ENCODE results near the gene DIP2A.
"Not testable (repeated sequence)": the region's sequence is repeated elsewhere in the genome, so short reads cannot be mapped to it uniquely, and the experiment has no call there.

Gene DIP2A

DNA sequence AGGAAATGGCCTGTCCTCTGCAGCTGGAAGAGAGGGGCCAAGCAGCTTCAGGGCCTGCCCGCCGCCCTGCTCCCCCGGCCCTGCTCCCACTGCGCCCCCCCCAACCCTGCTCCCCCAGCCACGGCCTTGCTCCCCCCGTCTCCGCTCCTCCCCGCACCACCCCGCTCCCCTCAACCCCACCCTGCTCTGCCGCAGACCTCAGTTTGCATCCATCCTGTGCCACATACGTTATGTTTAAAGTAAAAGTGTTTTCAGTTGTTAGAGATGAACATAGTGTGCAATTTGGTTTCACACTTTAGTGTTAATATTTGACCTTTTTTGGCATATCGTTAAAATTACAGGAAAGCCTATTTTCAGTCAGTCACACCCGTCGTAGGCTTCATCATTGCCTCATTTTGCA lies 34.1 kb upstream of the DIP2A start:
- DNase-seq (ENCODE audit: low read depth in 2 of 2): no peak

DNA sequence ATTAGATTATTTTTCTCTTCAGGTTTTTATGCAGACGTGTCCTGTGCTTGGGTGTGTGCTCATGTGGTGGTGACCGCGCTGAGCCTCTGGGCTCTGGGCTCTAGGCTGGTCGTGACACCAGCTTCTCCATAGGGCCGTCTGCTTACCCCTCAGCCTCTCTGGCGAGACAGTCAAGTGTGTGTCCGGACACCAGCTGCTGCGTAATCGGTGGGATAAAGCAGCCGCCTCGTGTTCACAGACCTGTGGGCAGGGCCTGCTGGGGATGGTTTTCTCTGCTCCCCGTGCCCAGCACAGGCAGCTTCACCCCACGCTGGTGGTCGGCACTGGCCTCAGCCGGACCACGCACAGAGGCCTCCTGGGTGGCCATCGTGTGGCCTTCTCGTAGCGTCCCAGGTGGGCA lies 33.6 kb upstream of the DIP2A start:
- DNase-seq (ENCODE audit: low read depth in 2 of 2): no peak

DNA sequence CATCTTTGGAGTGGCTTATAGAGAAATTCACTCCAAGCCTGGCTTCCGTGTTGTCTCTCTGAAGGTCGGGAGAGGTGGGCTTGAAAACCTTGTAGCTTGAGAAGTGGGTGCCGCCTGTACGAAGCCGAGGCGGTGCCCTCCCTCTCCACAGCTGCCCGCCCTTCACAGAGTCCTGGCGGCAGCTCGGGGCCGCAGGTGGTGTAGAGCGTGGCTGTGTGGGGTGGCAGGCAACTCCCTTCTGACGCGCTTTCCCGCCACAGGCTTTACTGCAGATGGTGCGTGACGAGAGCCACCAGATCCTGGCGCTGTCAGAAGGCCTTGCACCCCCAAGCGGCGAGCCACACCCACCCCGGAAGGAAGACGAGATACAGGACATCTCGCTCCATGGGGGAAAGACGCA lies 33.1 kb upstream of the DIP2A start:
- DNase-seq (ENCODE audit: low read depth in 2 of 2): no peak

DNA sequence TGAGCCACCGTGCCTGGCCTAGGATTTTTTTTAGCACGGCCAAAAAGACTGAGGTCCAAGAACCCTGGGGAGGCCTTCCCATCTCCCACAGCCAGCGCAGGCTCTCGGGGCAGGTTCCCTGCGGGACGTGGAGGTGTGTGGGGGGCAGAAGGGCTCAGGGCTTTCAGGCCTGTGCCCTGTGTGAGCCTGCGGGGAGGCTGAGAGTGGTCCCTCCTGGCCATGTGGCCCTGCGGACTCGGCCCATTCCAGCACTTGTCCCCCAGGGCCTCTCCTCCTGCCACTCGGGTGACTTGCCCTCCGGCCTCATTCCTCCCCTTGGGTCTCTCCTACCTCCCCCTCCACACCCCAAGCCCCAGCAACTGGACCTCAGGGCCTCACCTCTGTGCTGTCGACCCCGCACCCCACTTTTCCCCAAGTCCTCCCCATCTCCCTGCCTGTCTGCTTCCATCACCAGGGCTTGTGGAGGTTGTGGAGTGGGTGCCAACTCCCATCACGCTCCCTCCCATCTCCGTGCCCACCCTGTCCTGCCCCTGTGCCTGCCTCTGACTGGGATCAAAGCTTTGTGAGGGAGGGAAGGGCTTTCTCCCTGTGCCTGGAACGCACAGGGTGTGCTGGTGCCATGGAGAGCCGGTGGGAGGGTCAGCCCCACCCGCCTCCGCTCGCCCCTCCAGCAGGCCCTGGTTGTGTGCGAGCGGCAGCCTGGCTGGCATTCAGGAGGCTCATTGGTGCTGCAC lies 32.2 kb upstream of the DIP2A start:
- DNase-seq (ENCODE audit: low read depth in 2 of 2): no peak

DNA sequence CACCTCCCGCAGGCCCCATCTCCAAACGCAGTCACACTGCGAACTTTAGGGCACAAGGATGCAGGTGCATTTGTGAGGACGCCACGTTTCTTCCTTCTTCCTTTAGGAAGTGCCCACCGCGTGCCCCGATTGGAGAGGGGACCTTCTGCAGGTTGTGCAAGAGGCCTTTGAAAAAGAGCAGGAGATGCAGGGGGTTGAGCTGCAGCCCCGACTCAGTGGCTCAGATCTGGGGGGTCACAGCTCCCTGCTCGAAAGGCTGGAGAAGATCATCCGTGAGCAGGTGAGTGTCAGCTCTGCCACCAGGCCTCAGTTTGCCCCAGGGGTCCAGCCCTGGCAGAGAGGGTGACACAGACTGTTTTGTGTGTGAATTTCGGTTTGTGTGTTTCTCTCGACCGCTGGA lies 31.2 kb upstream of the DIP2A start:
- no peak for DNase-seq (ENCODE audit: low read depth in 2 of 2)

DNA sequence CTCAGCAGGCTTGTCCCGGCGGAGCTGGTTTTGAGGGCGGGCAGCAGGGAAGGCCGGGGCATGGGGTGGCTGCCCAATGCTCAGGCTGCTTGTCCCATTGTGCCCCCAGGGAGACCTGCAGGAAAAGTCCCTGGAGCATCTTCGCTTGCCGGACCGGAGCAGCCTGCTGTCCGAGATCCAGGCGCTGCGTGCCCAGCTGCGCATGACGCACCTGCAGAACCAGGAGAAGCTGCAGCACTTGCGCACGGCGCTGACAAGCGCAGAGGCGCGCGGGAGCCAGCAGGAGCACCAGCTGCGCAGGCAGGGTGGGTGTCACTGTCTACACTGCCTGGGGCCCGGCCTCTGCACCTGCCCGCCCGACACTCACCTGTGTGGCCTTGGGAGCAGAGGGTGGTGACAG lies 30.4 kb upstream of the DIP2A start:
- DNase-seq (ENCODE audit: low read depth in 2 of 2): no peak

DNA sequence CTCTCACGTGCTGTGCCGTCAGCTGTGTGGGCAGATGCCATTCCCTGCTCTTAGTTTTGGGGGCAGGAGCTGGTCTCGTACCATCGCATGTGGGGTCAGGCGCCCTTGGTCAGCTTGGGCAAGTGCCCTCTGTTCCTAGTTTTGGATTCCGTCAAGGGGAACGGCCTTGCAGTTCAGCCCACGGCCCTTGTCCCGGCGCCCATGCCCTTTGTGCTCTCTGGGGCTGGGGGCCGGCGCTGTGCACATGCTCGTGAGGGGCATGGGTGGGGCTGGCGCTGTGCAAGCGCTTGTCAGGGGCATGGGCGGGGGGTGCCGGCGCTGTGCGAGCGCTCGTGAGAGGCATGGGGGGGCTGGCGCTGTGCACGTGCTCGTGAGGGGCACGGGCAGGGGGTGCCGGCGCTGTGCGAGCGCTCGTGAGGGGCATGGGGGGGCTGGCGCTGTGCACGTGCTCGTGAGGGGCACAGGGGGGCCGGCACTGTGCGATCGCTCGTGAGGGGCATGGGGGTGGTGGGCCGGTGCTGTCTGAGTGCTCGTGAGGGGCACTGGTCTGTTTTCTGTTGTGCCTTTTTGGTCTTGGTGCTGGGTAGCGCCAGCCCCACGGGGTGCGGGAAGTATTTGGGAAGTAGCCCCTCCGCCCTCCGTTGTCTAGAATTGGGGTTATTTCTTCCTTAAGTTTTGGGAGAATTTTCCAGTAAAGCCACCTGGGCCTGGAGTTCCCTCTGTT lies 29.5 kb upstream of the DIP2A start:
- no peak for DNase-seq (ENCODE audit: low read depth in 2 of 2)

DNA sequence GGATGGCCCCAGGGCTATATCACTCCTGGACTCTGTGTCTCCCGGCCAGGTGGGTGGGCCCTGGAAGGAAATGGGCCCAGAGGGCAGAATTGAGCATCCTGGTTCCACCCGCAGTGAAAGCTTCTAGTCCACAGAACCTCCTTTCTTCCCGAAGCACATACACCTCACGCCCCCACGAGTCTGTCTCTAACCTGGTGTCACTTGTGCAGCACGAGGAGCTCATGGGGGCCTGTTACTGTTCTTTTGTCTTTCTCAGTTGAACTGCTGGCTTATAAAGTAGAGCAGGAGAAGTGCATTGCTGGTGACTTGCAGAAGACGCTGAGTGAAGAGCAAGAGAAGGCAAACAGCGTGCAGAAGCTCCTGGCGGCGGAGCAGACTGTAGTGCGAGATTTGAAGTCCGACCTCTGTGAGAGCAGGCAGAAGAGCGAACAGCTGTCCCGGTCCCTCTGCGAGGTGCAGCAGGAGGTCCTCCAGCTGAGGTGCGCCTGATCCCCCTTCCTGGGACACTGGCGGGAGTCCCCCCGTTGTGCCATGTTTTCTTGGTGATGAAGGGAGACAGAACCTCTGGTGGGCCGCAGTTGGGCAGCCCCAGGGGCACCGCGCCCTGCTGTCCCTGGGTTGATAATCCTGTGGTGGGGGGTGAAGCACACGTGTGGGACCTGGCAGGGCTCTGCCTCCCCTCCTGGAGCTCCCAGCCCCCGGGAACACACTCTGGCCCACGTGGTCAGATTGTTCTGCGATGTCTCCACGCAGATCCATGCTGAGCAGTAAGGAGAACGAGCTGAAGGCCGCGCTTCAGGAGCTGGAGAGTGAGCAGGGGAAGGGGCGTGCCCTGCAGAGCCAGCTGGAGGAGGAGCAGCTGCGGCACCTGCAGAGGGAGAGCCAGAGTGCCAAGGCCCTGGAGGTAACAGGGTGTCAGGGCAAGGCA lies 28.7 kb upstream of the DIP2A start:
- no peak for DNase-seq (ENCODE audit: low read depth in 2 of 2)

DNA sequence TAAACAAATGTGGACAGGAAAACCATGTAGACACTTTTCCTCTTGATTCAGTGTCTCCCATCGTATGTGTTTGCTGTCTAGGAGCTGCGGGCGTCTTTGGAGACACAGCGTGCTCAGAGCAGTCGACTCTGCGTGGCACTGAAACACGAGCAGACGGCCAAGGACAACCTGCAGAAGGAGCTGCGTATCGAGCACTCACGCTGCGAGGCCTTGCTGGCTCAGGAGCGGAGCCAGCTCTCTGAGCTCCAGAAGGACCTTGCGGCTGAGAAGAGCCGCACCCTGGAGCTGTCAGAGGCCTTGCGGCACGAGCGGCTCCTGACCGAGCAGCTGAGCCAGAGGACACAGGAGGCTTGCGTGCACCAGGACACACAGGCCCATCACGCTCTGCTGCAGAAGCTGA lies 27.2 kb upstream of the DIP2A start:
- DNase-seq (ENCODE audit: low read depth in 2 of 2): no peak

DNA sequence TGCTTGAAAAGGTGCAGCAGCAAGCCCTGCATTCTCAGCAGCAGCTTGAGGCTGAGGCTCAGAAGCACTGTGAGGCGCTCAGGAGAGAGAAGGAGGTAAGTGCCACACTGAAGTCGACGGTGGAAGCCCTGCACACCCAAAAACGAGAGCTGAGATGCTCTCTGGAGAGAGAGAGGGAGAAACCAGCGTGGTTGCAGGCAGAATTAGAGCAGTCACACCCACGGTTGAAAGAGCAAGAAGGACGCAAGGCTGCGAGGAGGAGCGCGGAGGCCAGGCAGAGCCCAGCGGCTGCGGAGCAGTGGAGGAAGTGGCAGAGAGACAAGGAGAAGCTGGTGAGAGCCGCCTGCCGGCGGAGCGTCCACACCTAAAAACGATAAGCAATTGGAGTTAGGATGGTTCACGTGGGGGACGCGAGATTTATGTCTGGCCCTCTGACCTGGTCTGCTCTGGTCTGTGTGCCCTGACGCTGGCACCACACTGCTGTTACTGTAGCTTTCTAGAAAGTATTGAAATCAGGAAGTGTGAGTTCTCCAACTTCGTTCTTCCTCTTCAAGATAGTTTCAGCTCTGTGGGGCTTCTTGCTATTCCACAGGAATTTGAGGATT lies 26.7 kb upstream of the DIP2A start:
- DNase-seq (ENCODE audit: low read depth in 2 of 2): no peak

DNA sequence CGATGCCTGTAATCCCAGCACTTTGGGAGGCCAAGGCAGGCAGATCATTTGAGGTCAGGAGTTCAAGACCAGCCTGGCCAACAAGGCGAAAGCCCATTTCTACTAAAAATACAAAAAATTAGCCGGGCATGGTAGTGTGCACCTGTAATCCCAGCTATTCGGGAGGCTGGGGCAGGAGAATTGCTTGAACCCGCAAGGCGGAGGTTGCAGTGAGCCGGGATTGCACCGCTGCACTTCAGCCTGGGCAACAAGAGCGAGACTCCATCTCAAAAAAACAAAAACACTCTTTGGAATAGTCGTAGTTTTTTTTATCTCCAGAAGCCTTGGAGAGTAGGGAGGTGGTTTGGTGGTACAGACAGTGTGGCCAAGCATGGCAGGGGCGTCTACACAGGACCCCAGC lies 25.6 kb upstream of the DIP2A start:
- not testable (repeated sequence) for DNase-seq (ENCODE audit: low read depth in 2 of 2)

DNA sequence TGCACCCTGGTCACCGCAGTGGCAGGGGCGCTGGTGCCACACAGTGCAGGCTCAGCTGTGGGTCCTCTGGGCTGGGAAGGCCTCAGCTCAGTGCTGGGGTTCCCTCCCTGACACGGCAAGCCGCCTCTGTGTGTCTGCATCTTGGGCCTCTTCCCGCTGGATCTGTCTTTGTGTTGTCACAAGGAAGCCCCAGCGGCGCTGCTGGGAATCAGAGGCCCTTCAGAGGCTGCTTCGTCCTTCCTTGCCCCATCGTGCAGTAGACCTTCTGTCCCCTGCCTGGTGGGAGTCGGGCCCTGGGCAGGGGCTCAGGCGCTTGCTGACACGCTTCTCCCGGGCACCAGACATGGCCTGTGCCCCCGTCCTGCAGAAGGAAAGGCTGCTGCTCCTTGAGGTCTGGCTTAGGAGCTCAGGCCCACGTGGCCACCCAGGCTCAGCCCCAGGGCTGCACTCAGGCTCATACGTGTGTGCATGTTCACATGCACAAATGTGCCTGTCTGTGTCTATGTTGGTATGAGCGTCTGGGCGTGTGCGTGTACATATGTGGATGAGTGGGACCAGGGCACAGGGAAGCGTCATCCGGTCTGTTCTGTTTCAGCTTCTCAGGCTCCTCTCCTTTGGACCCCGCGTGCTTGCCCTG lies 24.3 kb upstream of the DIP2A start:
- no peak for DNase-seq (ENCODE audit: low read depth in 2 of 2)

DNA sequence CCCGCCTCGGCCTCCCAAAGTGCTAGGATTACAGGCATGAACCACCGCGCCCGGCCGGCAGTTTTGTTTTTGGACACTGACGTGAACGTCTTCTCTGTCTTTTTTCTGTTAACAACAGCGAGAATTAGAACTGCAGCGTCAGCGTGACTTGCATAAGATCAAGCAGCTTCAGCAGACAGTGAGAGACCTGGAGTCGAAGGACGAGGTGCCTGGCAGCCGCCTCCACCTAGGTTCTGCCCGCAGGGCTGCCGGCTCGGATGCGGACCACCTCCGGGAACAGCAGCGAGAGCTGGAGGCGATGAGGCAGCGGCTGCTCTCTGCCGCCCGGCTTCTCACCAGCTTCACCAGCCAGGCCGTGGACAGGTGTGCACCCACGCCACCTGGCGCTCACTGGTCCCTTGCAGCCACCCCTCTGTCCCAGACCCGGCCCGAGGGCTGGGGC lies 22.9 kb upstream of the DIP2A start:
- DNase-seq (ENCODE audit: low read depth in 2 of 2): no peak

DNA sequence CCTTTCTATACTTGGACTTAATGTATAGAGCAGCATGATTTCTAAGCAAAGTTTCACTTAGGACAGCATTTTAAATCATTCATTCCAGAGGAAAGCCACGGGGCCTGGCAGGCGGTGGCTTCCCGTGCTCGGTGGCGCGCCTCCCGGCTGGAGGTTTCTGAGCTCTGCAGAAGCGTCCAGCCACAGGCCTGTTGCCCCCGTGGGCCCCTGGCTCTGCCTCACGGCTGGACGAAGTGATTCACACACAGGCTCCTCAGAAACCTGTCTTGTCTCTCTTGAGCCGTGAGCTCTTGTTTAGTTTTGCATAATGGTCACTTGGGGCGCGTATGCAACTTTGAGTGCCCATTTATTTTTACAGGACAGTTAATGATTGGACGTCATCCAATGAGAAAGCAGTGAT lies 22.1 kb upstream of the DIP2A start:
- no peak for DNase-seq (ENCODE audit: low read depth in 2 of 2)

DNA sequence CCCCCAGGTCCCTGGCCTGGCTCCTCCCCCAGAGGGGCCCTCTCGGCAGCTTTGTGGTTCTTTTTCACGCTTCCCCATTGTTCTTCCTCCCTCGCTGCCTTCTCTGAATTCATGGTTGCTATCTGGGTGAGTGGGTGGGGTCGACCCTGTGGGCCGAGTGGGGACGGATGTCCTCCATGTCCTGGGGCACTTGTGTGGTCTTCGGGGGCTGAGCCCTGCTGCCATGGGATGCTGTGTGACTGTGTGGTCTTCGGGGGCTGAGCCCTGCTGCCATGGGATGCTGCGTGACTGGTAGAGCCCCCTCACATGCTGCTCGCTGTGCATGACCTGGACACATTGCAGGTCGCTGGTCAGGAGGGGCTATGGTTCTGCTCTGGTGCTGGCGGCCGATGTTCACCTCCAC lies 21.6 kb upstream of the DIP2A start:
- no peak for DNase-seq (ENCODE audit: low read depth in 2 of 2)

DNA sequence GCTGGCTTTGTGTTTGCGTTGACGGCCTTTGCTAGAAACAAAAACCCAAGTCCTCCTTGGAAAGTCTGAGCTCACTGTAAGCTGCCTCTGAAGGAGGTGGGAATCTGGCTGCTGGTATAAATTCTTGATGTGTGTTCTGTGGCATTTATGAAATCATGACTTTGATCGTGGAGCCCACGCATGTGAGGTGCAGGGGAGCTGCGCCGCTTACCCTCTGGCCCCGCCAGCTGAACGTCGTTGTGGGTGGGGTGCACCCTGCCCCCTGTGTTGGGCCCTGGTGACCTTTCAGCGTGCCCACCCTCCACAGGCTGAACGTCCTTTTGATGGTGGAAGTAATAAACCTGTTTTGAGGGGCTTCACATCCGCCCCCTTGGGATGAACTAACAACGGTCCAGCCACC lies 21.2 kb upstream of the DIP2A start:
- DNase-seq (ENCODE audit: low read depth in 2 of 2): no peak

DNA sequence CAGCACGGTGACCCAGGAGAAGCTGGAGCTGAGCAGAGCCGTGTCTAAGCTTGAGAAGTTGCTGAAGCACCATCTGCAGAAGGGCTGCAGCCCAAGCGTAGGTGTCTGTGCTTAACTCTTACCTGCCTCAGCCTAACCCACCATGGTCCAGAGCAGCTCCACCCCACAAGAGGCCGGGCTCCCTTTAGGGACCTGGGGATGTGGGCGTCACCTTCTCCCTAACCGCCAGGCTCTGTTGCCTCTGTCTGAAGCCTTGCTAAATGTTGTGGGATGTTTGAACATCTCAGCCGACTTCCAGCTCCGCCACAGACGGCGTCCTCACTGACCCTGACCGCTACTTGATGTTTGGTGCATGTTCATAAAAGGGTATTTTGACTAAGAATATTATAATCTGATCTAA lies 20.4 kb upstream of the DIP2A start:
- no peak for DNase-seq (ENCODE audit: low read depth in 2 of 2)

DNA sequence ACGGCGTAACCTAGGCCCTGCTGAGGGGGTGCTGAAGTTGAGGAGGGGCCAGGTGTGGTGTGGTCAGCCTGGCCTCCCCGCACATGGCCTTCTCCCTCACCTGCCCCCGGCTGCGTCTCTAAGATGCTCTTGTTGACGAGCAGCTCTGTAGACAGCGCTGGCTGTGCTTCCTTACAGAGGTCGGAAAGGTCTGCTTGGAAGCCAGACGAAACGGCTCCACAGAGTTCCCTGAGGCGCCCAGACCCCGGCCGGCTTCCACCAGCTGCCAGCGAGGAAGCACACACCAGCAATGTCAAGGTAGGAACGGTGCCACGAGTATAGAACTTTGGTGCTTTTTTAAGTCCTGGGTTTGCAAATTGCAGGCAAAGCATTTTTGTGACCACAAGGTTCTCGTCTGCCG lies 18.8 kb upstream of the DIP2A start:
- DNase-seq (ENCODE audit: low read depth in 2 of 2): no peak

DNA sequence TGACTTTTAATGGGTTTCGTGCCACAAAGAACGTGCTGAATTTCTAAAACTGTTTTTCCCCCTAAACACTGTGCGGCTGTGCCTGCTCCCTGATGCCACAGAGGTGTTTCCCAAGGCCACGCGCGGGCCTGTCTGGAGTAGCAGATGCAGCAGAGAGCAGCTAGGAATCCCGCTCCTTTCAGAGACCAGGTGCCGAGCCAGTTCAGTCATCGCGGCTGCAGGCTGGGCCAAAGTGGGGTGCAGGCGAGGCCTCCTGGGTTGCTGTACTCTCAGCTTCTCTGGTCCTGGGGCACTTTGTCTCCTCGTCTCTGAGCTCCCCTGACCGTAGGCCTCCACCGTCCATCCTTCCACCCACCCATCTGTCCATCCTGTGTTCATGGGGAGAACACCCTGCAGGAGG lies 17.4 kb upstream of the DIP2A start:
- DNase-seq (ENCODE audit: low read depth in 2 of 2): no peak

DNA sequence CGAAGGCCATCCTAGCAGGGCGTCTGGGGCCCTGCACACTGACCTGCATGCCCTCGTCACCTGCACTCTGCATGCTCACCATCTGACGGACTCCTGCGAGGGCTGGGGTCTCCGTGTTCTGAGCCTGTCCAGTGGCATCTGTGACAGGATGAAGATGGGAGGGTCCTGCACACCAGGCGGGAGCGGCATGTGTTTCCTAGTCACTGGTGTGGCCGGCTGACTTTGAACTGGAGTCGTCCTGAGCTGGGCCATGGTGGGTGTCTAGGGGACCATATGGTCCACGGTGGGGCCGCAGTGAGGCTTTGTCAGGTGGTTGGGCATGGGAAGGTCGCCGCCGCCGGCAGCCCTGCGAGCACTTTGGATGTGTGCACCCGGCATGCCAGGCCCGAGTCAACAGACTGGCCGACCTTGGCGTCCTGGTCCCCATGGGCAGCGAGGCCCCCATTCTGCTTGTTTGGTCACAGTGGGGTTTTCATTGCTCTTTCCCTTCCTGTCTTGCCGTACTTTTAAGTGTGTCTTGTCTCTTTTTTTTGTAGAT lies 16.7 kb upstream of the DIP2A start:
- DNase-seq (ENCODE audit: low read depth in 2 of 2): no peak

DNA sequence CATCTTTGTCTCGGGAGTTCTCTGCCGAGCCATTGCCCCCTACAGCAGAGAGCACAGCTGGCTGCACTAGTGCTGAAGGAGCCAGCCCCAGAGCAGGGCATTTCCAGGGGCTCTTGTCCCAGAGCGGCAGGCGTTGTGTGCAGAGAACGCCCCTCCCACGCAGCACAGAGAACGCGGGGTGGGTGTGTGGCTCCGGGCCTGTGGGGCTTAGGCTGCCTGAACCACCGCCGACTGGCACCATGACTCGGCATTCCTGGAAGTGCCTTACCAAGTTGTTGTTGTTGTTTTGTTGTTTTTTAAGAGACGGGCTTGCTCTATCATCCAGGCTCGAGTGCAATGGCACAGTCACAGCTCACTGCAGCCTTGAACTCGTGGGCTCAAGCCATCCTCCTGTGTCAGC lies 15.8 kb upstream of the DIP2A start:
- DNase-seq (ENCODE audit: low read depth in 2 of 2): no peak

All from fibroblast of skin of left quadriceps (primary cell).